HFF-Myc (cell line): ENCODE results near the gene ZNF587B.
"Not testable (repeated sequence)": the region's sequence is repeated elsewhere in the genome, so short reads cannot be mapped to it uniquely, and the experiment has no call there.

Source experiments
- DNase-seq: peaks from one replicate; pipeline ENCODE4 v3.0.0-alpha.2; 2011; ENCODE audit warnings: low read depth; ENCODE audit errors: extremely low read depth
- H3K4me3 ChIP-seq: replicated peaks from 2 replicates; pipeline ENCODE4 v1.5.1; 2011; ENCODE audit warnings: low read depth, mild to moderate bottlenecking, control low read depth, low read length
- TF ChIP-seq, protein P1 (sequence below): IDR thresholded peaks from 2 replicates; pipeline ENCODE4 v1.5.1; 2012; ENCODE audit warnings: mild to moderate bottlenecking, low read depth, low read length, control low read depth; ENCODE audit errors: missing control alignments

The ZNF587B gene

GRCh38 chr19:57802269-57802668 is 27.8 kb upstream of the ZNF587B start:
- no peak for DNase-seq
- H3K4me3 ChIP-seq, result no peak overlapping the region
- TF ChIP-seq, protein P1, sequence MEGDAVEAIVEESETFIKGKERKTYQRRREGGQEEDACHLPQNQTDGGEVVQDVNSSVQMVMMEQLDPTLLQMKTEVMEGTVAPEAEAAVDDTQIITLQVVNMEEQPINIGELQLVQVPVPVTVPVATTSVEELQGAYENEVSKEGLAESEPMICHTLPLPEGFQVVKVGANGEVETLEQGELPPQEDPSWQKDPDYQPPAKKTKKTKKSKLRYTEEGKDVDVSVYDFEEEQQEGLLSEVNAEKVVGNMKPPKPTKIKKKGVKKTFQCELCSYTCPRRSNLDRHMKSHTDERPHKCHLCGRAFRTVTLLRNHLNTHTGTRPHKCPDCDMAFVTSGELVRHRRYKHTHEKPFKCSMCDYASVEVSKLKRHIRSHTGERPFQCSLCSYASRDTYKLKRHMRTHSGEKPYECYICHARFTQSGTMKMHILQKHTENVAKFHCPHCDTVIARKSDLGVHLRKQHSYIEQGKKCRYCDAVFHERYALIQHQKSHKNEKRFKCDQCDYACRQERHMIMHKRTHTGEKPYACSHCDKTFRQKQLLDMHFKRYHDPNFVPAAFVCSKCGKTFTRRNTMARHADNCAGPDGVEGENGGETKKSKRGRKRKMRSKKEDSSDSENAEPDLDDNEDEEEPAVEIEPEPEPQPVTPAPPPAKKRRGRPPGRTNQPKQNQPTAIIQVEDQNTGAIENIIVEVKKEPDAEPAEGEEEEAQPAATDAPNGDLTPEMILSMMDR, result no peak

- TF ChIP-seq, protein P1, result no peak
- peak overlapping the region; percentile 58 for H3K4me3 ChIP-seq
- no peak for DNase-seq
These were observed 26.9 kb upstream of the ZNF587B start for GRCh38 chr19:57803265-57803593.

GRCh38 chr19:57803594-57804325 is 26.3 kb upstream of the ZNF587B start:
- peak overlapping the region; percentile 58 for H3K4me3 ChIP-seq
- peak; percentile 48 for DNase-seq
- TF ChIP-seq, protein P1, result no peak

GRCh38 chr19:57807541-57807940 is 22.6 kb upstream of the ZNF587B start:
- TF ChIP-seq, protein P1, result no peak
- no peak overlapping the region for H3K4me3 ChIP-seq
- no peak for DNase-seq

GRCh38 chr19:57810410-57811295 is 19.4 kb upstream of the ZNF587B start:
- DNase-seq, H3K4me3 ChIP-seq: not testable (repeated sequence)

DNA sequence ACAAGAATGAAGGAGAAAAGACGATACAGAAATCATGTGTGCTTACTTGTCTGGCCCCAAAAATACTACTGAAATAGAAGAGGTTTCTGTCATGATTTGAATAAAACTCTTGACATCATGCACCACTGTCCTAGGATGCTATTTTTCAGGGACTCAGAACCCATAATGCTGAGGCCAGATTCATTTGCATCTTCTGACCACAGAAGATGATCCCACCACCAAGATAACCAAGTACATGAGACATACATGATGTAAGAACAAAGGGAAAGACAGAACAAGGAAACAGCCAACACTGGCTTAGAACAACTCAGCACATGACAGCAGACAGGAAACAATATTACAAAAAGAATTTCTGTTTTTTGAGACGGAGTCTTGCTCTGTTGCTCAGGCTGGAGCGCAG is 17.9 kb upstream of the ZNF587B start:
- no peak for DNase-seq
- TF ChIP-seq, protein P1, result no peak
- no peak overlapping the region for H3K4me3 ChIP-seq

DNA sequence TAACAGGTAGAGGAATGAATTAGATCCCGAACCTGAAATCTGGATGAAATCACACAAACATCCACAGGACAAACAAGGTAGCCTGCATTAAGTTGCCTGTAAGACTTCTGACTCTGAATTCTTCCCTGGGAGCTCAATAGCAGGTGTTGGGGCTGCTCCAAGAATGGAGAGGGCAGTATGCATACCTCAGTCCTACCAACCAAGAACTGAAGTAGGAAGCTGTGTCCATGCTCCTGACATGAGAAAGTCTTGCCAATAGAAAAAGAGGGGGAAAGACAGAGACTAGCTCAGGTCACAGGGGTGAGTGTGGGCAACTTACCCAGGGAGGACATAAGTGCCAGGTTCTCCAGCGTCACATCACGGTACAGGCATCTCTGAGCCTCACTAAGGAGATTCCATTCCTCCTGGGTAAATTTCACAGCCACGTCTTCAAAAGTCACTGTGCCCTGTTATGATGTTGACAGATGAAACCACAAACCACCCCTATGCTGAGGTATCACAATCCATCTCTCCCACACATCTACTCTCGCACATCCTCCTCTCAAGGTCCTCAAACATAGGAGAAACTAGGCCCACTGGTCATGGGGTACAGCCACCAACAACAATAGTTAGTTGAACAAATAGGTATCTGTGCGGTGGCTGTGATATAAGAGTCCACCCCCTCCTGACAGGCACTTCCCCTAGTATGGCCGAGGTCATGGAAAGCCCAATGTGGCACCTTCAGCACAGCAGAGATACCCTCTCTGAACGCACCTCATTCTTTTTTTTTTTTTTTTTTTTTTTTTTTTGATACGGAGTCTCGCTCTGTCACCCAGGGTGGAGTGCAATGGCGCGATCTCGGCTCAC is 16.9 kb upstream of the ZNF587B start:
- H3K4me3 ChIP-seq, result peak overlapping the region; percentile 98
- not testable (repeated sequence) for DNase-seq
